Activated CD8-positive, alpha-beta memory T cell treated with anti-CD3 and anti-CD28 coated beads for 24 hours (primary cell): Measurements from ENCODE around the gene TMED9.
"Not testable (repeated sequence)": the region's sequence is repeated elsewhere in the genome, so short reads cannot be mapped to it uniquely, and the experiment has no call there.

Source experiments
- DNase-seq: peaks from one replicate; pipeline ENCODE4 v3.0.0-alpha.2; 2020

TMED9 gene

DNA sequence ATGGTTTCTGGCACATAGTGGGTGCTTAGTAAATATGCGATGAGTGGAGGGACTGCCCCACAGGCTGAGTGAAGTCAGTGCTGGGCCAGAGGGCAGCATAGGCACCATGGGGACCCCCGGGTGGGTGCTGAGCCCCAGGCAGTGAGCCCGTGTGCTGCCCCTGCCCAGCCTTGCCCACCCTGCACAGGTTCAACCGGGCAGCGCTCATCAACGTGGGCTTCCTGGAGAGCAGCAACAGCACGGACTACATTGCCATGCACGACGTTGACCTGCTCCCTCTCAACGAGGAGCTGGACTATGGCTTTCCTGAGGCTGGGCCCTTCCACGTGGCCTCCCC, 15.1 kb downstream of the TMED9 start:
- DNase-seq = no peak

DNA sequence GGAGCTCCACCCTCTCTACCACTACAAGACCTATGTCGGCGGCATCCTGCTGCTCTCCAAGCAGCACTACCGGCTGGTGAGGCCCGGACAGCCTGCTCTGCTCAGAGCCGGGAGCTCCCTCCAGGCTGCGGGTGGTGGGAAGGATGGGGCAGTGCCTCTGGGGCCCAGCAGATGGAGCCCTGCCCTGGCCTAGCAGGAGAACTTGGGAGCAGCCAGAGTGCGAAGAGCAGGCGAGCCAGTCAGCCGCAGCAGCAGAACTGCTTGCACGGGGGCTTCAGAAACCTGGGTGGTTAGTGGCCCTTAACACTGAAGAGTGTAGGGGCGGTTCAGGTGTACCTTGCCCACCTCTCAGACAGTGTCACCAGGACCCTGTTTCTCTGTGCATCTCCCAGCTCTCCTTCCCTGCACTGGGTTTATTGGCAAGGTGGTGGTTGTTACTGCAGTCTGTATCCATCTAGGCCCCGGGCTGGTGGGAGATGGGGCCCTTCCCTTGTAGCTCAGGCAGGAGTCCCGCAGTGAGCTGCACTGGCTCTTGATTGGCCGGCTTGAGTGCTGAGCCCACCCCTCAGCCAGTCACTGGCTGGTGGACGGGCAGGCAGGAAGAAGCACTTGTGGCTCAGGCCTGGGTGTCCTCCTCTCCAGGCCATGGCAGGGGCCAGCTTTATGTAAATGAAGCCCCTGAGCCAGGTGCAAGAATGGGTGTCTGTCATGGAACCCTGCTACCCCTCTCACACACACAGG, 15.6 kb downstream of the TMED9 start:
- peak; percentile 82 for DNase-seq

DNA sequence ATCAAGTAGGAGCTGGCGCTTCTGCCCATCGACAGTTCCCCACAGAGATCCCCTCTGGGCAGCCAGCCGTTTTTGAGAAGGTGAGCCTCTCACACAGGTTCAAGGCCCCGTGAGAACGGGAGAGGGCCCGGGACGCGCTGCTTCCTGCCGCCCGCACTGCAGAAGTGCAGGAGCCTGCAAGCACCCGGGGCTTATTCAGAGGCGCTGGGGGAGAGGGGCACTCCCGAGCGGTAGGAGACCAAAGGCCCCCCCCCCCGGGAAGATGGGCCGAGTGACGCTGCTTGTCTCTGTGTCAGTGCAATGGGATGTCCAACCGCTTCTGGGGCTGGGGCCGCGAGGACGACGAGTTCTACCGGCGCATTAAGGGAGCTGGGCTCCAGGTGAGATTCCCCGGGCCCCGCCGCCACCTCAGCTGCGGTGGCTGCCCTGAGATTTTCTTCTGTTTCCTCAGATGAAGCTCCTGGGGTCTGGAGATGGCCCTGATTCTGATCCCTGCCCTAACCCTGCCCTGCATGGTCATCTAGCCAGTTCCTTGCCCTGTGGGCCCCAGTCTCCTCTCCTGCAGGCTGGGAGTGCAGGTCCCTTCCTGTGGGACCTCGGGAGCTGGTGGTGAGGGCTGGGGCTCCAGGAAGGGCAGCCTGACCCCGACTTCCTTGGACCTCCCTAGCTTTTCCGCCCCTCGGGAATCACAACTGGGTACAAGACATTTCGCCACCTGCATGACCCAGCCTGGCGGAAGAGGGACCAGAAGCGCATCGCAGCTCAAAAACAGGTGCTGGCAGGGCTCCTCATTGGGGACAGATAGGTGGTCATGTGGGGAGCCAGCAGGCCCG, 16.5 kb downstream of the TMED9 start:
- no peak for DNase-seq

DNA sequence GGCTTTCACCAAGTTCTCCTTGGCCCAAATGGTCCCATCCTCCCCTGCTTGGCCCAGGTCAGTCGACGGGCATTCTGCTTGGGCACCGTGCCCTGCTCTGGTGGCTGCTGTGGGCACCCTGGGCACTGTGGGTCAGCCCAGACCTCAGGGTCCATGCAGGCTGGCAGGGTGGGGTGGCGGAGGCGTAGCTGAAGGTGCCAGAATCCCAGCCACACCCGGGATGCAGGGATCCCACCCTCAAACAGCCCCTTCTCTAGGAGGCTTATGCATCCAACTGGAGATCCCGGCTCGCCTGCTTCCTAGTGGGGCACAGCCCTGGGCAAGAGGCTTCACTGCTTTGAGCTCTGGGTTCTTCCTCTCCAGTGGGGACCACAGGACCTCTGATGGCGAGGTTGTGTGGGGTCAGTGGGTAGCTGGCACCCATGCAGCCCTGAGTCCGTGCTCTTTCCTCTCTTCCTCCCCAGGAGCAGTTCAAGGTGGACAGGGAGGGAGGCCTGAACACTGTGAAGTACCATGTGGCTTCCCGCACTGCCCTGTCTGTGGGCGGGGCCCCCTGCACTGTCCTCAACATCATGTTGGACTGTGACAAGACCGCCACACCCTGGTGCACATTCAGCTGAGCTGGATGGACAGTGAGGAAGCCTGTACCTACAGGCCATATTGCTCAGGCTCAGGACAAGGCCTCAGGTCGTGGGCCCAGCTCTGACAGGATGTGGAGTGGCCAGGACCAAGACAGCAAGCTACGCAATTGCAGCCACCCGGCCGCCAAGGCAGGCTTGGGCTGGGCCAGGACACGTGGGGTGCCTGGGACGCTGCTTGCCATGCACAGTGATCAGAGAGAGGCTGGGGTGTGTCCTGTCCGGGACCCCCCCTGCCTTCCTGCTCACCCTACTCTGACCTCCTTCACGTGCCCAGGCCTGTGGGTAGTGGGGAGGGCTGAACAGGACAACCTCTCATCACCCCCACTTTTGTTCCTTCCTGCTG, 17.4 kb downstream of the TMED9 start:
- DNase-seq = no peak

DNA sequence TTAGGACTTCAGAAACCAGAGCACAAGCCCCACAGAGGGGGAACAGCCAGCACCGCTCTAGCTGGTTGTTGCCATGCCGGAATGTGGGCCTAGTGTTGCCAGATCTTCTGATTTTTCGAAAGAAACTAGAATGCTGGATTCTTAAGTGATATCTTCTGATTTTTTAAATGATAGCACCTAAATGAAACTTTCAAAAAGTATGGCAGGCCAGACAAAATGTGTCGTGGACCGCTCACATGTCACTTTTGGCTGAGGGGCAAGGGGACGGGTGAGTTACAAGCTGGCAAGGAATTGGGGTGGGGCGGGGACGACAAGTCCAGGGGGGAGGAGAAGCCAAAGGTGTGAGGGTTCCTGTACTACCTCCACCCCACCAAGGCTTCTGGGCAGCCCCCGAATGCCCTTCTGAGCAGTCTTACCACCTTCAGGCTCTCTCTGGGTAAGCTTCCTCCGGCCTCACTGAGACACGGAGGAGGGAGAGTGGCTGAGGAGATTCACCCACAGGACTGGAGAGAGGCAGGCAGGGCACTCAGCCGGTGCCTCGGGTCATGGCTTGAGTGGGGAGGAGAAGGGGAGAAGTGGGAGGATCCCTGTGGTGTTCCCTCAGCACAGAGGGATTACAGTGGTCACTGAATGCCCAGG, 18.2 kb downstream of the TMED9 start:
- no peak for DNase-seq

DNA sequence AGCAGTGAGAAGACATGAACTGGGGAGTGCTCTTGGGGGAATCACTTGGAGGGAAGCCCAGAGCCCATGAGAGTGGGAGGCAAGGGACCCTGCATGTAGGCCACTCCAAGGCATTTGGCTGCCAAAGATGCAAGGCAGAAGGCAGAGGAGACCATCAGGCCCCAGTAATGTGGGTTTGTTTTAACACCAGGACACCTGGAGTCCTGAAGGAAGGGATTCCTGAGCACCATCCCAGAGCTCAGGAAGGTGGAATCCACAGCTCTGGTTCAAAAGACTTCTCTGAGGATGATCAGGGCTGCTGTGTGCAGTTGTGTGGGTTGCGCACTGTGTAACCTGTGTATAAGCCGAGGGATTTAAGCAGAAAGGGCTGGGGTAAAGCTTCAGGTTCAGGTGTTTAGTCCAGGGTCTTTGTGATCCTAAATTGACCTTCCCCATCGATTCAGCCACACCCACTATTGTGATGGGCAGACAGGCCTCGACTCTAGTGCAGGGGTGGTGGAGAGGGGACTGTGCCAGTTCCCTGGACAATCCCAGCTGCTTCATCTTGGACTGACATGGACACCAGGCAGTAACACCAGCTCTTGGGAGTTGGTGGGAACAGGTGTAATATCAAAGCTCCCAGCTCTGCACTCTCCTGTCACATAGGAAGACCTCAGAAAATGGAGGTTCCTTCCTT, 18.9 kb downstream of the TMED9 start:
- DNase-seq = no peak

DNA sequence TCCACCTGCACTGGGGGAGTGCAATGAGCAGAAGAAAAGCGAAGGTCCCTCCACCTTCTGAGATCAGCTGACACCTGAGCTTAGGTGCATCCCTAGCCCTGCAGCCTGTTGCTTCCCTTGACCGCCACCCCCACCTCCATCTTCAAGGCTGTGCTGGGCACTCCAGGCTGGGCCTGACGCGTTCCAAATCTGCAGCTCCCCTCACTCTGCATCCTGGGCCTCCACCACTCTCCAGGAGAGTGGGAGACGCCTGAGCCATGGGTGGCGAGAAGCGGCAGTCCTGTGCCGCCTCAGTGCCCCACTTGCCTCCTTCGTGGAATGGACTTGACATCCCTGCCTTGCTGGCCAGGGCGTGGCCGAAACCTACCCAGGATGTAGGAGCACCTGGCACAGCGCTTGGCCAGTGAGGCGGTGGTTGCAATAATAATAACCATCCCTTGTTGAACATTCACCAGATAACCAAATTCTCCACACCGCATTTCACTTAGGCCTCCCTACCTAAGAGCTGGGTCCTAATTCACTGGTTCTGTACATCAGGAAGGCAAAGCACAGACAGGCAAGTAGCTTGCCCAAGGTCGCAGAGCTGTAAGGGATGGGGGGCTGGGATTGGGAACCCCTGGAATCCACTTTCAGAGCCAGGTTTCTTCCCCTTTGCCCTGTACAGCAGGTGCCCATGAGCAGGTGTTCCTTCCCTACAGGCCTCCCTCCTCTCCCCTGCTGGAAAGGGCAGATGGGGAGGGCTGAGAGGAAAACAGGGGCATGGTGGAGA, 19.6 kb downstream of the TMED9 start:
- DNase-seq = no peak

DNA sequence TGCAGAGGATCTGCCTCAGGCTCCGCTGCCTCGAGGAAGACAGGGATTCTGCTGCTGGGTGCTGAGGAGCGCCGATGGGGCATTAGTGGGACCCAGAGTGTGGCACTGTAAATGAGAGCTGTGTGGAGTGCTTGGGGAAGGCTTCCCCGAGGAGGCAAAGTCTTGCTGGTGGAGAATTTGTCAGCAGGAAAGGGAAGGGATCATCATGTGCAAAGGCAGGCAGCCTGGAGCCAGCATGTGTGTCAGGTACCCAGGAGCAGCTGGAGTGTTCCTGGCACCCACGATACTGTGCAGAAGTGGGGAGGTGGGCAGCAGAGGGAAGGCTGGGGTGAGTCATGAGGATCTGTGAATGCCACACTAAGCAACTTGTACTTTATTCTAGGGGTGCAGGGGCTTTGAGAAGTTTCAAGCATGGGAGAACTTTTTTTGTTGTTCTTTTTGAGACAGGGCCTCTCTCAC, 20.2 kb downstream of the TMED9 start:
- no peak for DNase-seq

DNA sequence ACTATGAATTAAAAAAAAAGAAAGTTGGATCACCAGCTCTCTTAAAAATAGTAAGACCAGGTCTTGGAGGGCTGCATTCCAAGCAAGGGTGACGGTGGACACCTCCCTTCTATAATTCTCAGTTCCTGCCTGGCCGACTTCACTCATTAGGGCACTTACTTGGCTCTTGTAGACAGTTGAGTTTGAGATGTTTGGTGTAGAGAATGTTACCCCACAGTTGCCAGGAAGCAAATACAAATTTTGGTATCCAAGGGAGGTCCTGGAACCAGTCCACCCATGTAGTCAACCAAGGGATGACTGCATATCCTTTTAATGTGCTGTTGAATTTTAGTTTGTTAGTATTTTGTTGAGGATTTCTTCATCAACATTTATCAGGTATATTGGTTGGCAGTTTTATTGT, 28.6 kb downstream of the TMED9 start:
- DNase-seq = no peak

DNA sequence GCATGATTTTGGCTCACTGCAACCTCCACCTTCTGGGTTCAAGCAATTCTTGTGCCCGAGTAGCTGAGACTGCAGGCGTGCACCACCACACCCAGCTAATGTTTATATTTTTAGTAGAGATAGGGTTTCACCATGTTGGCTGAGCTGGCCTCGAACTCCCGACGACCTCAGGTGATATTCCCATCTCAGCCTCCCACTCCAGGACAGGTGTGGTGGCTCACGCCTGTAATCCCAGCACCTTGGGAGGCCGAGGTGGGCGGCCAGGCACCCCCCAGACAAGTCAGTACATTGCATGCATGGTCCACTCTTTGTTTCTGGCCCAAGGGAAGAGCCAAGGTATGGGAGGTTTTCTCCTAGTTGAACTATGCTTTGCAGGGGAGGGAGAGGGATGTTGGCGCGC, 32.2 kb downstream of the TMED9 start:
- DNase-seq = not testable (repeated sequence)

DNA sequence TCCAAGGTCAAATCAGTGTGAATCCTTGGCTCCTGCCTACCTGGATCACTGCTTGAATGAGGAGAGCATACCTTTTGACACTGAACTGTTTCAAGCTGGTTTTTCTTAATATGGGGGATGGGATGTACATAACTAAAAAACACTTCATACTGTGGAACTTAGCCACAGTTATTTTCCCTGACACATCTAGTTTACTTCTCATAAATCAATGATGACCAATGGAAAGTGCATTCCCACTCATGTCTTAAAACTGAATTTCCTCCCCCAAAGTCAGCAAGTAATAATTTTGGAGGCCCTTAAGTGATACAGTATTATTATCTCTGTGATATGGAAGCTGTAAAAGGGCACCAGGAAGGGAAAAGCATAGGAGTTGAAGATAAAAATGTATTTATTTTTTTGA, 38.2 kb downstream of the TMED9 start:
- DNase-seq = not testable (repeated sequence)

DNA sequence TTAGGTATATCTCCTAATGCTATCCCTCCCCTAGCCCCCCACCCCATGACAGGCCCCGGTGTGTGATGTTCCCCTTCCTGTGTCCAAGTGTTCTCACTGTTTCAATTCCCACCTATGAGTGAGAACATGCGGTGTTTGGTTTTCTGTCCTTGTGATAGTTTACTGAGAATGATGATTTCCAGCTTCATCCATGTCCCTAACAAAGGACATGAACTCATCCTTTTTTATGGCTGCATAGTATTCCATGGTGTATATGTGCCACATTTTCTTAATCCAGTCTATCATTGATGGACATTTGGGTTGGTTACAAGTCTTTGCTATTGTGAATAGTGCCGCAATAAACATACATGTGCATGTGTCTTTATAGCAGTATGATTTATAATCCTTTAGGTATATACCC, 42.9 kb downstream of the TMED9 start:
- DNase-seq = not testable (repeated sequence)

DNA sequence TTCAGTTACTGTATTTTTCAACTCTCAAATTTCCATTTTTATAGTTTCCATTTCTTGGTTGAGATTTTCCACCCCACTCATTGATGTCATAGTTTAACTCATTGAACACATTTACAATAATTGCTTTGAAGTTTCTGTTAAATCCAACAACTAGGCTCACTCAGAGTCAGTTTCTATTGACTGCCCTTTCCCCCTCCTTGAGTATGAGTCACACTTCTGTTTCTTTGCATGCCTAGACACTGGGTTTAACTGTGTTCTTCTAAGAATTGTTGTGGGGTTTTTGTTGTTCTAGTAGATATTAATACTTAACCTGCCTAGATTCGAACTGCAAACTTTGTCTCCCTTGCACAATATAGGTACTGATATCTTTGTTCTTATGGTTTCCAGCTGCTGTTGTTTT, 53.5 kb downstream of the TMED9 start:
- not testable (repeated sequence) for DNase-seq
